GM18867 (cell line): ENCODE measurements around the gene TMEM43.

ENCODE experiments used
- ATAC-seq: cut with Tn5 transposase; IDR thresholded peaks from one replicate; pipeline ENCODE4 v1.9.1; 2021; ENCODE audit warnings: mild to moderate bottlenecking, moderate library complexity; ENCODE audit not compliant: unreplicated experiment

The TMEM43 gene

GRCh38 chr3:14137445-14137844 is 12.6 kb downstream of the TMEM43 start:
- no peak for ATAC-seq

GRCh38 chr3:14138109-14138877 is 13.4 kb downstream of the TMEM43 start:
- ATAC-seq, result no peak

GRCh38 chr3:14138878-14139655 is 14.2 kb downstream of the TMEM43 start:
- no peak for ATAC-seq

DNA sequence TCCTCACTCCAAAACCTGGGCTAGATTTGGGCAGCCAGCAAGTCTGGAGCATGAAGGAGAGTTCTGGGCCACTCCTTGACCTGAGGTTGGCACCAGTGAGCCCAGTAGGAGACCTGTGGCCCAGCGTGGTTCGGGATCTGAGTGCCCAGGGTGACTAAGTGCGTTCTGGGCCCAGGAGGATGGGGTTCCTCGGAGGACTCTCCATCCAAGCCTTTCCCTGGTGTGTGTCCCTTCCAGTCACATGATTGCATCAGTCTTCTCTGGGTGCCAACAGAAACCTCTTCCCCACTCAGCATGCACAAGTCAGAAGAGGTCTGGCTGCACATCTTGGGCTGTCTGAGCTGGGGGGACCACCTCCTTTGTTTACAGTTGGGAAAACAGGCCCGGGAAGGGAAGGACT is 14.9 kb downstream of the TMEM43 start:
- ATAC-seq, result no peak

- ATAC-seq, result no peak
Measured at GRCh38 chr3:14140668-14141067, 15.8 kb downstream of the TMEM43 start.

- no peak for ATAC-seq
Measured at GRCh38 chr3:14141144-14141543, 16.3 kb downstream of the TMEM43 start.

GRCh38 chr3:14141602-14142341 is 16.9 kb downstream of the TMEM43 start:
- no peak for ATAC-seq

GRCh38 chr3:14142567-14143270 is 17.9 kb downstream of the TMEM43 start:
- ATAC-seq, result no peak

GRCh38 chr3:14143271-14144225 is 18.7 kb downstream of the TMEM43 start:
- ATAC-seq, result no peak

DNA sequence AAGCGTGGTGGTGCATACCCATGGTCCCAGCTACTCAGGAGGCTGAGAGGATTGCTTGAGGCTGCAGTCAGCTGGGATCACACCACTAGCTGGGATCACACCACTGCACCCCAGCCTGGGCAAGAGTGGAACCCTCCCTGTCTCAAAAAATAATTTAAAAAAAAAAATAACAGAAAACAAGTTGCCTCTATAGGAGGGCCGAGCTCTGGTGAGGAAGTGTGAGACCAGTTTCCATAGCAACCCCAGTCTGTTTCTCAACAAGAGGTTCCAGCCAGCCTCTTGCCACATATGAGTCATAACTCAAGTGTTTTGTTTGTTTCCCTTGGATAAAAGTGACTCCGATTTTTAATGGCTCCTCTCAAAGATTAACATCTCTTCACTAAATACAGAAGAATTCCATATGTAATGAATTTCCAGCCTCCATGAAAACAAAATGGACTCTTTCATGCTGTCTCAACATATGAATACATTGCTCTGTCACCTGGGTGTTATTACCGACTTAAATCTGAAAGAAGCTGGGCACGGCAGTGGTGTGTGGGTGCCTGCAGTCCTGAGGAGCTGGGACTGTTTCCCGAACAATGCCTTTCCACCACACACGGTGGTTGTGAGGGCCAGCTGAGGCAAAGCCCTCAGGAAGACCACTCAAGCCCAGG is 19.7 kb downstream of the TMEM43 start:
- peak; percentile 95 for ATAC-seq

DNA sequence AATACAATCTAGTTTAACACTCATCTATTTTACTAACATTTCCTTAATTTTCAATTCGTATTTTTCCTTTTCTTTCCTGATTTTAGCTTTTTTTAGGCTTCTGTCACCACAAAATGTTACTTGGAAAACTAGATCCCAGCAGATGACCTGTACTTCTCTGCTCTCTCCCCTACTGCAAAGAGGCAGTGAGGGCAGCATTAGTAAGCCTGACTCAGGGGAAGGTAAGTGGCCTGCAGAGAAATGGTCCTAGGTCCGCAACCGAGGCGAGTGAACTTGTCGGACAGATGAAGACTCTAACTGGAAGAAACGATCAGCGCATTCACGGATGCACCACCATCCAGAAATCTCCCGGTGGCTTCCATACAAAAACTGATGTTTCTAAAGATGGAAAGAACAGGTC is 20.4 kb downstream of the TMEM43 start:
- ATAC-seq, result no peak

DNA sequence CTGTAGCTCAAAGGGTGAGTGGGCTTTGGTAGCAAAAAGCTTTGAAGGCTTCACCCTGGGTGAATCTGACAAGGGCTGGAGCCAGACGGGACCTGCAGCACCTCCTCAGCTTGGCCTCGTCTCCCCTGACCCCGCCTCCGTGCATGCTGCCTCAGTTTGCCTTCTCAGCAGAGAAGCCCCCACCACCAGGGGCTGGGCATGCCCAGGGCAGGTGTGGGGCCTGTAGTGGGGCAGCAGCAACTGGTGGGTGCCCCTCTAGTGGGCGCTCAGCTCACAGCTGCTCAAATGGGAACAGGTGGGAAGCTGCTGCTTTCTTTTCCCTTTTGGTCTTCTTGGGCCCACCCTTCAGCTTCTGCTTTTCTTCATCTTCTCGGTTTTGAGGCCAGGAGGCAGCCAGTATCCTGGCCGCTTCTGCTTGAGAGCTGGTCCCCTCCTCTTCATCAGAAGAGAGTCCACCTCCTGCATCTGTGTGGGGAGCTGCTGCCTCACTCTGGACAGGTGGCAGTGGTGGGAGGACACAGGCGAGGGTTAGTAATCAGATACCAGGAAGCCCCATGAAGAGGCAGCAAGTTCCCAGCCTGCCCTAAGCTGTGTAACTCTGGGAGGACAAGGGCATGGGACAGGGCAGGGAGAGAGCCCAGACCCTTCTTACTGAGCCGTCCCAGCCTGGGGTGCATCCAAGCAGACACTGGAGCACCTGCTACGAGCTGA is 21.0 kb downstream of the TMEM43 start:
- no peak for ATAC-seq

DNA sequence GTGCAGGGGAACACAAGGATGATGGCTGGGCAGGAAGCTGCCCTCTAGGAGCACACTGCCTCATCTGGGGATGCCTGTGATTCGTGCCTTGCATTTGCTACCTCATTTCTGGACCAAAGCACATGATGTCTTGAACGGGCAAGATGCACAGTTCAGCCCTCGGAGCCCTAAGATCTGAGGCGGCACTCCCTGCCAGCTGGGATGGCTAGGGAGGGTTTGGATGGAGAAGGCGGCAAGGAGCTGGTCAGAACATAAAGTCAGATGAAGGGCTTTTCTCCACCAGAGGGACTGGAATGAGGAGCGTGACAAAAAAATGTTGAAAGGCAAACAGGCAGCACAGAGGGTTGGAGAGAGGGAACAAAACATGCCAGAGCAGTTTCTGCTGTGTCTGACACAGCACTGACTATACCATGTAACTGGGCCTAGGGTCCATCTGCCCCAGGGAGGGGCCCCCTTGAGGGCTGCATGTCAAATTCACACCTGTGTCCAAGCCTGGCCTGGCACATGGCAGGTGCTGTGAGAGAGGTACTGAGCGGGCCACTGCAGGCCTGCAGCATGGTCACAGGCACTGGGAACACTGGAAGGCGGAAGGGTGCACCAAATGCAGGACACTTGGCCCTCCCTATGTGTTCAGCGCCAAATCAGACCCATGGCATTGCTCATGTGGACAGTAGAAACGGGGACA is 21.7 kb downstream of the TMEM43 start:
- ATAC-seq, result no peak

- ATAC-seq, result no peak
Measured at GRCh38 chr3:14147066-14147435, 22.2 kb downstream of the TMEM43 start.

GRCh38 chr3:14147617-14148016 is 22.8 kb downstream of the TMEM43 start:
- no peak for ATAC-seq

- ATAC-seq, result no peak
Measured at GRCh38 chr3:14148041-14148985, 23.5 kb downstream of the TMEM43 start.

DNA sequence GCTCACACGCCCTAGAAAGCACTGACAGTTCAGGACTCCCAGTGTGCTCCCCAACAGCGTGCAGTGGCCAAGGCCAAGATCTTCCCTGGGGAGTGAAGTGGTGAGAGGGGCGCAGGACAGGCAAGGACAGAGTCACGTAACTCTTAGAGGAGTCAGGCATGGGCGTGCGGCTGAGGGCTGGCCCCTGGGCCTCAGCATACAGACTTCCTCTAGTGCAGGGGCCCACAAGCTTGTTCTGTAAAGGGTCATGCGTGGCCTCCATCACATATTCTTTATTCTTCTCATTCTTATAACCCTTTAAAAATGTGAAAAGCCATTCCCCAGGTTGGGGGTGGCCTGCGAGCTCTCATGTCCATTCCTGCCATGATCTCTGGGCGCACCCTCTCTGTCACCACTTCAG is 25.2 kb downstream of the TMEM43 start:
- ATAC-seq, result no peak
